Fibroblast of lung (primary cell): ENCODE data around the gene KCNK17.

ENCODE experiments used
- CTCF ChIP-seq, 2 donors: IDR thresholded peaks in 1 of 2; conservative IDR thresholded peaks in 1 of 2; 1 replicate in 1 of 2; 2 replicates in 1 of 2; pipeline ENCODE4 v1.5.1; 2011 to 2012; ENCODE audit warnings: low read length in 2 of 2, control low read depth in 1 of 2, inconsistent platforms in 1 of 2, low read depth in 1 of 2, mild to moderate bottlenecking in 1 of 2
- EZH2 ChIP-seq: IDR thresholded peaks from 2 replicates; pipeline ENCODE4 v1.5.1; 2012; ENCODE audit warnings: low read length, control low read depth, mild to moderate bottlenecking; ENCODE audit errors: missing control alignments

GRCh38 chr6:39260456-39260855 is 53.8 kb downstream of the KCNK17 start:
- no peak for TF ChIP-seq CTCF (conservative IDR thresholded peaks at IDR 0.05 in 1 of 2, IDR thresholded peaks at IDR 0.05 in 1 of 2; ENCODE audit: low read depth in 1 of 2, low read length in 2 of 2)
- no peak for TF ChIP-seq EZH2
